GM19395 (cell line): ENCODE measurements around the gene CCT4.
A peak's percentile ranks its signal among the peaks of the same experiment; 100 is the strongest.
"Not testable (repeated sequence)": the region's sequence is repeated elsewhere in the genome, so short reads cannot be mapped to it uniquely, and the experiment has no call there.

ENCODE experiments used
- ATAC-seq: cut with Tn5 transposase; IDR thresholded peaks from one replicate; pipeline ENCODE4 v1.9.1; 2021; ENCODE audit warnings: mild to moderate bottlenecking, moderate library complexity; ENCODE audit not compliant: unreplicated experiment

Gene CCT4

GRCh38 chr2:61888267-61889055 lies at the start of gene CCT4:
Gene CCT4 (minus strand): TSS chr2:61888656. CDS start chr2:61888507, 149 bp downstream.
- peak; percentile 82 for ATAC-seq

- ATAC-seq = no peak
Measured at GRCh38 chr2:61937886-61938285, 49.4 kb upstream of the CCT4 start.

GRCh38 chr2:61937098-61937497 lies 48.6 kb upstream of the CCT4 start:
- ATAC-seq = no peak

- no peak for ATAC-seq
Measured at GRCh38 chr2:61928826-61929461, 40.5 kb upstream of the CCT4 start.

- ATAC-seq = no peak
Measured at GRCh38 chr2:61926531-61927477, 38.3 kb upstream of the CCT4 start.

- no peak for ATAC-seq
Measured at GRCh38 chr2:61924895-61925663, 36.6 kb upstream of the CCT4 start.

GRCh38 chr2:61922714-61923113 lies 34.3 kb upstream of the CCT4 start:
- no peak for ATAC-seq

GRCh38 chr2:61920548-61920947 lies 32.1 kb upstream of the CCT4 start:
- no peak for ATAC-seq

GRCh38 chr2:61914794-61915193 lies 26.3 kb upstream of the CCT4 start:
- not testable (repeated sequence) for ATAC-seq

GRCh38 chr2:61911510-61911909 lies 23.1 kb upstream of the CCT4 start:
- ATAC-seq = no peak

GRCh38 chr2:61910603-61911002 lies 22.1 kb upstream of the CCT4 start:
- no peak for ATAC-seq

- ATAC-seq = no peak
Measured at GRCh38 chr2:61909116-61909515, 20.7 kb upstream of the CCT4 start.

- no peak for ATAC-seq
Measured at GRCh38 chr2:61906186-61906470, 17.7 kb upstream of the CCT4 start.

GRCh38 chr2:61905372-61906185 lies 17.1 kb upstream of the CCT4 start, which contains the start of gene COMMD1:
Gene COMMD1 (plus strand): TSS chr2:61905674. CDS start chr2:61905679, 5 bp downstream.
- ATAC-seq = peak; percentile 99

GRCh38 chr2:61900281-61900680 lies 11.8 kb upstream of the CCT4 start:
- no peak for ATAC-seq

GRCh38 chr2:61898810-61899209 lies 10.4 kb upstream of the CCT4 start:
- ATAC-seq = no peak

- ATAC-seq = no peak
Measured at GRCh38 chr2:61887717-61888266, 664 bp downstream of the CCT4 start.

- ATAC-seq = no peak
Measured at GRCh38 chr2:61885896-61886603, 2.4 kb downstream of the CCT4 start.

- ATAC-seq = no peak
Measured at GRCh38 chr2:61882850-61883249, 5.6 kb downstream of the CCT4 start.
